NCI-H345 treated with DMSO at 0.1 percent for 48 hours (cell line): ENCODE data around the gene ALCAM.

ENCODE experiments used
- DNase-seq: peaks from one replicate; lab custom pipeline; 2025; ENCODE audit not compliant: unreplicated experiment; lab: John Stamatoyannopoulos, UW

ALCAM gene

GRCh38 chr3:105355408-105356061 lies 11.2 kb upstream of the ALCAM start:
- DNase-seq, result peak; percentile 1

DNA sequence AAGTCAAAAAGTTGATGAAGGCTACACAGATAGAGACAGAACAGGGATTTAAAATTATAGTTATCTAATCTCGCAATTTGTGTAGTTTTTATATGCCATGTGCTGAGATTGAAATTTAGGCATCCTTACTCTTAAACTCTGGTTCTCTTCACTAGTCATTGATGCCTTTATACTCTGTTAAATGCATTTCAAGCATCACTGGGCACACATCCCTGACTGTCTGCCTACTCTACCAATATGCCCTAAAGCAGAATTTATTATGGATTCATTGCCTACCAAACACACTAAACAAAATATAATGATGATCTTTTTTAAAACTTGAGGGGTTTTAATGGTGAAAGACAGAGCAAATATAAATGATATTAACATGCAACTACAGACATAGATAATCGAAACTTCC lies 10.3 kb upstream of the ALCAM start:
- no peak for DNase-seq

GRCh38 chr3:105356988-105357387 lies 9.7 kb upstream of the ALCAM start:
- no peak for DNase-seq

DNA sequence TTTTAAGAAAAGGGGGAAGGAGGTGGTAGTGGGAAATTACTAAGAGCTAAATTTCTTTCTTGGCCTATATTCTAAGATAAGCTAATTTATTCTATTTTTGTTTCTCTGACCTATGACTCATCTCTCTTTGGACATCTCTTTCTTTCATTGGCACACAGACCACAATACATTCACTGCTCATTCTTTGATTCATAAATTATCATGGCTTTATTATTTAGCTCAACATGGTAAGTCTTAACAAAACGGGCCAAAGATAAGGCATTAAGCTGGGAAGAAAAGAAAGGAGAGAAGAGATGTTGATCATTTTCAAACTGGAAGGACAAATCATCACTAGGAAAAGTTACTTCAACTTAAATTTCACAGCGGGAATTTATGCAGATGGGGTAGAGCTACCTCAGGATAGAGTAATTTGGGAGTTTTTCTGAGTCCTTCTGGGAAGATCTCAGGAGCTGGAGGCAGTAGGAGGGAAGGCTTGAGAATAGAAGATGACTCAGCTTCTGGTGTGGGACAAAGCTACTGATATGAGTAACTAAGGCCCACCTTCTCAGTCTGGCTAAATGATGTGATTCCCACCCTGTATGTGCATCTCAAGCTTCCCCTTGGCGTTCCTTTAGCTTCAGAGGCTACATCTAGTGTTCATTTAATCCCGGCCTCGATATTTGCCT lies 7.5 kb upstream of the ALCAM start:
- no peak for DNase-seq

DNA sequence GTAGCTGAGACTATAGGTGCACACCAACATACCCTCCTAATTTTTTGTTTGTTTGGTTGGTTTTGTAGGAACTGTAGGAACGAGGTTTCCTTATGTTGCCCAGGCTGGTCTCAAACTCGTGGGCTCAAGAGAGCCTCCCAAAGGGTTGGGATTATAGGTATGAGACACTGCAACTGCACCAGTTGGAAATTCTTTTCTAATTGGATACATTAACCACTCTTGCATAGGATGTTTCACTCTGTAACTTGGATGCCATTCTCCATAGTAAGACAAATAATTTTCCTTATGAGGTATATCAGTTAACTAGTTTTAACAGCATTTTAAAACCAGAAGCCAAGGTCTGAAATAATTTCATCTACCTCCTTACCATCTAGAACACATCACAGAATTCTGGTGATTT lies 6.7 kb upstream of the ALCAM start:
- no peak for DNase-seq

DNA sequence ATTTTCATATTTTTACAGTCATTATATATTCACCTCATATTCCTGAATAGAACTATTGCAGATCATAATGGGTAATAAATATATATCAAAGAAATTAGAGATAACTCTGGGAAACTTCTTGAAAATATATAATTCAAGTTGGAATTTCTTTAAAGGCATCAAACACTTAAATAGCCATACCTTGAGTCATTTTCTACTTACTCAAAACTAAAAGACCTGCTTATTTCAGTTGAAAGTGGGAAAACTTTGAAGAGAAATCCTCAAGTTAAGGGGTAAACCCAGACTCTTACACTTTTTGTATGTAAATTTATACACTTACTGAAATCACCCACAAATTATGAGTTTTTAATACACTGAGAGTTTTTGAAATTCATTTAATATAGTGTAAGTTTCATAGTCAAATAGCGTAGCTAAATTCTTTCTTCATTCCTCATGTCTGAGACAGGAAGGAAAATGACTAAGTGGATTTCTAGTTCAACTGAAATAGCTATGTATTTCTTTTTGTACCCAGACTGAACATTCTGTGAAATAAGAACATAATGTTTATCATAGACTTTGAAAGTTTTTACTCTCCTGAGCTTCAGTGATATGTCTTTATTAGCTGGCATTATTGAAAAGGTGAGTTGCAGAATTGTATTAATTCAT lies 4.6 kb upstream of the ALCAM start:
- DNase-seq, result no peak

GRCh38 chr3:105364128-105364527 lies 2.6 kb upstream of the ALCAM start:
- DNase-seq, result no peak

DNA sequence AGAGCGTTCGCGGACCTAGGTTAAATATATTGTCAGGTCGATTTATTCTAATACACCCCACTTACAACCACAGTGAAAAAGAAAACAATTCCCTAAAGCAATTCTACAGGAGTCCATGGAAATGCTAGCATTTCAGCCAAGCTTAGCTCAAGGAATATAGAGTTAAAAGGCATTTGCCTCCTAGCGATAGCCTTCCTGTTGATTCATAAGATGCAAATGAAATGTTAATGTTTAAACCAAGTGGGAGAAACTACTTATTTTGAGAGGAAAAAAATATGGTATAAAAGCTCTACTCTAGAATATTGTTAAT lies 1.7 kb upstream of the ALCAM start:
- no peak for DNase-seq

GRCh38 chr3:105365391-105366325 lies 1.1 kb upstream of the ALCAM start:
- no peak for DNase-seq

GRCh38 chr3:105367063-105367405 lies 325 bp downstream of the ALCAM start:
- DNase-seq, result no peak

DNA sequence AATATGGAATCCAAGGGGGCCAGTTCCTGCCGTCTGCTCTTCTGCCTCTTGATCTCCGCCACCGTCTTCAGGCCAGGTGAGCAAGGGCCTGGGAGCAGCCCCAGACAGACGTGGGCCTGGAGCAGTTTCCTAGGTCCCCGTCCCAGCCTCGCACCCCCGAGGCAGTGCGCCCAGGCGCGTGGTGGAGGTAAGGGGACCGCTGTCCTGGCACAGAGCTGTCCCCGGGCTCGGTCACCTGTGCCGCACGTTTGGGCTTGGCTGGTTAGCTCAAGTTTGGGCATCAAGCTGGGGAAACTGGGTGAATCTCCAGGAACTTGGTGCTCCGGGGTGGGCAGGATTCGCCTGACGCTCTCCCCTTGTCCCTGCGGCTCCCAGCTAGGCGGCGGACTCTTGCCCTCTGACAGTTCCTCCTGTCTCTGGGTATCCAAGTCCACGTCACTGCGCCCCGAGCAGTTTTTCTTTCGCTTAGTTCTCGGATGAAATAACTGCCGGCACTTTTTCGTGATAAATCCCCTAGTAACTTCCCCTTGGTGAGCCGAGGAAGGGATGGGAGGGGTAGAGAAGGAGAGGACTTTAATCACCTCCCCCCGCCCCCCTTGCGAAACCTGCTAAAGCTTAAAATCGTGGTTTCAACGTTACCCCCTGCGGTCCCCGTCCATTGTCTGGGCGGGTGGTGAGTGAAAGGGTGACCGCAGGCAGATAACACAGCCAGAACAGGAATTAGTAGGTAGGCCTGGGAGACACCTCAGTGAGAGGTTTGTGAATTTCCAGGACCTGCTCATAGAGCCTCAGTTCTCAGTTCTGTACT lies 901 bp downstream of the ALCAM start:
- DNase-seq, result no peak

- DNase-seq, result peak; percentile 55
Observed at GRCh38 chr3:105368566-105369499, 2.1 kb downstream of the ALCAM start.

DNA sequence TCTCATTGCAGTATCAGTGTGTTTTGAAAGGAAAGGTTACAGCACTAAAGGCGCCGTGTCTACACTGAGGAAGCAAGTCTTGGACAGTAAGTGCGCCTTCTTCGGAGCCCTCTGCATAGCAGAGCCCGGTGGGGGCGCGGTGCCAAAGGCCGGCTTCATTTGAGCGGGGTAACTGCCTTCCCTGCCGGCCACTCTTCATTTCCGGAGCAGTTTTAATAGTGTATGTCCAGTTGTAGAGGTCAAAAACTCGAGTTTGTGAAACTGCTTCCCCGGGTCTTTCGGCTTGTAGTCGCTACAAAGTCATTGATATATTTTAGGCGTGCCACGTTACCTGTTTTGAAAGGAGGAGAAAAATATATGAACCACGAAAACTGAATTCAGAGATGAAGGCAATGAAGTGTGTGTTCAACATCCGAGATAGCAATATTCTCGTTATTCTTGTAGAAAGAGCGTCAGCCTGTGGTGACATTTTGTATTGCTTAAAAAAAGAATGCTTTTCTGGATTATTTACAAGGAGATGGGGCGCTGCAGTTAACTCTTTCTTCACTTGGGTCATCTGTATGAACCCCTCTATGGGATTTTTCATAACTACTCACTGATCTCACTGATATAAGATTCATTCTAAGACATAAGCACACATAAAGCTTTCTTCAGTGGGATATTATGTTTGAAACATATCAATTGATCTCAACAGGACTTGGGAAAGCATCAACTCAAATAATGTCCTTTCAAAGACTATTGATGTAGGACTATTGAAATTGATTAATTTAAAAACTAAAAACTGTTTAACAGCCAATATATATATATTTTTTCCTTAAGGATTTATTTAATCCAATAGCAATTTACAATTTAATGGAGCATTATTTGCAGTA lies 3.0 kb downstream of the ALCAM start:
- DNase-seq, result peak; percentile 43

DNA sequence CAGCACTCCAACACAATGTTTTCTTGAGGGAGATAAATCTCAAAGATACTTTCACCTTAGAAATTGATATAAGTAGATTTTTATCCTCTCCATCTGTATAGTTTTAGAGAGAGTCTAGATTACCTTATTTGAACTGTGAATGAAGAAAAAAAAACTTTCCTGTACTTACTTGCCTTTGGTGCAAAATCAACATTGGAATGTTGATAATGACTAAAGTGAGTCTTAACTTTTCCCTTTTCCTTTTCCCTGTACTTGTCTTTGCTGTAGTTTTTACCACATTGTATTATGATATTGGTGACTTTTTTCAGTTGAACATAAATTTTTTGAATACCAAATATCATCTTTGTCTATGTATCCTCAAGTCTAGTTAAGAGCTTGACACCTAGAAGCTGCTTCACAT lies 6.7 kb downstream of the ALCAM start:
- DNase-seq, result no peak

DNA sequence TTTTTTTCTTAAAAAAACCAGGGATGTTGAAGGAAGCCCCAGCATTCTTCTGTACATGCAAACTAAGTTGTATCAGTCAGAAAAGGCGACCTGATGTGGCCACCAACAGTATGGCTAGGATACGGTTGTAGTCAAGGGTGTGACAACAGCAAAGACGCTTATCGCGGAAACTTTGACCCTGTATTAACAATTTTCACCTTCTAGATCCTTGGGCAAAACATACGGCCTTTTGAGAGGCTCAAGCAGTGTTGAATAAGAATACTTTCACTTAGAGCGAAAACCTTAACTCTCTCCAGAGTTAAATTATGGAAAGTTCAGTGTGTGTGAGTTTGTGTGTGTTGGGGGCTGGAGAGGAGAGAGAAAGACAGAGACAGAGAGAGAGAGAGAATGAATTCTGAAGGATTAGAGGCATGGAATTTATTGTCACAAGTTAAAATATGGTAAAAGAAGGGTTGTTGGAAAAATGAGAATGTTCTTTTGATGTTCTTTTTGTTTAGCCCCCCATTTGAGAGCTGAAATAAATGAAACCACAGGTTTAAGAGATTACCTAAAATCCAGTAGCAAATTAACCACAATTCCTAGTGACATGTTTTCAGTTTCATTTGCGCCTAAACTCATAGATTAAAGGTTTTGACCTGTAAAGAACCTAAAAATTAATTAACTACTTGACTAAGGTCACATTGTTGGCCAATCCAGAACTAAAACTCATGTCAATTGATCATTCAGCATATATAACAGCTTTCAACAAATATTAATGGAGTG lies 9.2 kb downstream of the ALCAM start:
- no peak for DNase-seq

DNA sequence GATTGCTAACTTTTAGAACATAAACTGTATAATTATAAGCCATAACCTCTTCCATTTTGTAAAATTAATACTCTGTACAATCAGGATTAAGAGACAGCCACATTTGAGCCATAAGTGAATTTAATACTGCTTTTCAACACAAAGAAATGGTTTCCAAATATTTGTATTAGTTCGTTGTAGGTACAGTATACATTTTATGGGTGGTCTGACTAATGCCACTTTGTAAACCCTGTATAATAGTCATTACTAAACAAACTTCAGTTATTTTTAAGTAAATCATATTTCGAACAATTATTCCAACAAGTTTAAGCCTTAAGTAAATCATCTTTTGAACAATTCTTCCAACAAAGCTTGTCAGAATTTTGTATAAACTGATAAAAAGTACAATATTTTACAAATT lies 11.0 kb downstream of the ALCAM start:
- DNase-seq, result no peak

- DNase-seq, result no peak
Observed at GRCh38 chr3:105385179-105385578, 18.5 kb downstream of the ALCAM start.
